Endothelial cell (in vitro differentiated cells): ENCODE measurements around the gene CALR3. TPM values are rescaled to one million over a fixed set of nuclear protein-coding genes. Genes with fewer than 3 reads are reported as not detected.
"Not testable (repeated sequence)": the region's sequence is repeated elsewhere in the genome, so short reads cannot be mapped to it uniquely, and the experiment has no call there.

Experiments used
- DNase-seq: peaks from one replicate; pipeline ENCODE4 v3.0.0; 2021; ENCODE audit warnings: low spot score
- H3K27ac Mint-ChIP-seq: one replicate; pipeline ENCODE4 v1.8.0; 2021; ENCODE audit warnings: mixed read lengths, inconsistent platforms; ENCODE audit not compliant: unreplicated experiment
- H3K27me3 Mint-ChIP-seq: one replicate; pipeline ENCODE4 v1.8.0; 2021; ENCODE audit warnings: mild to moderate bottlenecking, moderate library complexity, mixed read lengths, inconsistent platforms; ENCODE audit not compliant: unreplicated experiment
- H3K36me3 Mint-ChIP-seq: one replicate; pipeline ENCODE4 v1.8.0; 2021; ENCODE audit warnings: mild to moderate bottlenecking, low read depth, mixed read lengths, inconsistent platforms; ENCODE audit not compliant: unreplicated experiment
- H3K4me1 Mint-ChIP-seq: one replicate; pipeline ENCODE4 v1.8.0; 2021; ENCODE audit warnings: mild to moderate bottlenecking, mixed read lengths, inconsistent platforms; ENCODE audit not compliant: unreplicated experiment
- H3K4me3 Mint-ChIP-seq: one replicate; pipeline ENCODE4 v1.8.0; 2021; ENCODE audit warnings: mild to moderate bottlenecking, mixed read lengths, inconsistent platforms; ENCODE audit not compliant: unreplicated experiment
- H3K9me3 Mint-ChIP-seq: one replicate; pipeline ENCODE4 v1.8.0; 2021; ENCODE audit warnings: mixed read lengths, inconsistent platforms; ENCODE audit not compliant: unreplicated experiment
- CTCF ChIP-seq: fragments of 200-600 bp; sonication (generic); IDR thresholded peaks from one replicate; pipeline ENCODE4 v1.5.0; 2021; ENCODE audit warnings: antibody characterized with exemption; ENCODE audit not compliant: unreplicated experiment
- total RNA-seq: library from RNA; stranded (reverse); fragmentation: NEBNext Ultra II Directional; extraction: Animal tissue kit (Norgen Biotek cat#: 25700); gene quantifications from one replicate; pipeline ENCODE4 v1.2.1, GENCODE V29; 2021; ENCODE audit not compliant: unreplicated experiment

CALR3 gene
- total RNA-seq, 1 donor from 2014 or later, result not detected

- Mint-ChIP-seq H3K27me3 (peaks cover 3% of the 10 kb centered on the region), H3K4me1 (no peaks in the 10 kb centered on the region), H3K27ac (no peak overlapping the region), H3K4me3 (no peak overlapping the region), H3K36me3 (peaks cover 17% of the 10 kb centered on the region), H3K9me3 (no peaks in the 10 kb centered on the region)
- DNase-seq, result no peak
- TF ChIP-seq CTCF, result no peak
Observed at GRCh38 chr19:16514383-16515019, 18.5 kb upstream of the CALR3 start.

- H3K27me3 Mint-ChIP-seq, DNase-seq, H3K4me1 Mint-ChIP-seq, H3K9me3 Mint-ChIP-seq, H3K36me3 Mint-ChIP-seq, H3K4me3 Mint-ChIP-seq, H3K27ac Mint-ChIP-seq: not testable (repeated sequence)
Observed at GRCh38 chr19:16512611-16513010, 16.6 kb upstream of the CALR3 start.

- H3K4me3 Mint-ChIP-seq, result no peak overlapping the region
- peaks cover 3% of the 10 kb centered on the region for H3K36me3 Mint-ChIP-seq
- no peak overlapping the region for H3K27ac Mint-ChIP-seq
- DNase-seq, result no peak
- H3K27me3 Mint-ChIP-seq, result no peaks in the 10 kb centered on the region
- no peaks in the 10 kb centered on the region for H3K4me1 Mint-ChIP-seq
- TF ChIP-seq CTCF, result no peak
- H3K9me3 Mint-ChIP-seq, result no peaks in the 10 kb centered on the region
Observed at GRCh38 chr19:16509141-16510061, 13.4 kb upstream of the CALR3 start.

- Mint-ChIP-seq H3K4me1 (no peaks in the 10 kb centered on the region), H3K36me3 (peaks cover 3% of the 10 kb centered on the region), H3K27me3 (no peaks in the 10 kb centered on the region), H3K9me3 (no peaks in the 10 kb centered on the region), H3K4me3 (no peak overlapping the region), H3K27ac (no peak overlapping the region)
- TF ChIP-seq CTCF, result no peak
- DNase-seq, result no peak
Observed at GRCh38 chr19:16508546-16508945, 12.6 kb upstream of the CALR3 start.

GRCh38 chr19:16506961-16507360 is 11.0 kb upstream of the CALR3 start:
- Mint-ChIP-seq H3K36me3 (peaks cover 3% of the 10 kb centered on the region), H3K9me3 (no peaks in the 10 kb centered on the region), H3K4me3 (no peak overlapping the region), H3K27me3 (no peaks in the 10 kb centered on the region), H3K4me1 (no peaks in the 10 kb centered on the region), H3K27ac (no peak overlapping the region)
- no peak for TF ChIP-seq CTCF
- DNase-seq, result no peak

- H3K9me3 Mint-ChIP-seq, H3K27me3 Mint-ChIP-seq, H3K27ac Mint-ChIP-seq, H3K4me1 Mint-ChIP-seq, DNase-seq, H3K36me3 Mint-ChIP-seq, H3K4me3 Mint-ChIP-seq: not testable (repeated sequence)
Observed at GRCh38 chr19:16506161-16506560, 10.2 kb upstream of the CALR3 start.
